PC-9 (cell line): Measurements from ENCODE around the gene RS1. TPM values are rescaled to one million over a fixed set of nuclear protein-coding genes. Genes with fewer than 3 reads are reported as not detected.

Experiments used
- BruUV-seq: library from RNA; stranded (reverse); fragments of 400-500 nt; replicated peaks from 2 replicates; lab custom pipeline; 2021; lab: Mats Ljungman, UMichigan
- CTCF ChIA-PET: fragments of 300-600 bp; sonication (Branson Sonifier 250); formaldehyde crosslinking; loops from one replicate; lab custom pipeline; 2022; ENCODE audit warnings: antibody characterized with exemption; lab: Charles Lee
- POLR2A ChIA-PET: fragments of 300-600 bp; sonication (Branson Sonifier 250); formaldehyde crosslinking; loops from one replicate; lab custom pipeline; 2022; ENCODE audit warnings: antibody characterized with exemption; ENCODE audit not compliant: unreplicated experiment; lab: Charles Lee
- DNase-seq, 2 experiments: peaks; one replicate each; pipeline versions ENCODE4 v3.0.0 to v3.0.0-alpha.2; 2015 to 2022; ENCODE audit warnings: mixed read lengths in 1 of 2
- H2AFZ ChIP-seq: fragments of 200-600 bp; sonication (generic); 2 replicates; pipeline ENCODE4 v1.8.1; 2017; ENCODE audit warnings: antibody characterized with exemption
- H3F3A ChIP-seq: fragments of 200-600 bp; sonication (generic); 2 replicates; pipeline ENCODE4 v1.8.1; 2017; ENCODE audit warnings: antibody characterized with exemption, mild to moderate bottlenecking, low read depth; ENCODE audit not compliant: insufficient read depth
- H3K27ac ChIP-seq: fragments of 200-600 bp; sonication (generic); 2 replicates; pipeline ENCODE4 v1.6.1; 2016; ENCODE audit warnings: mixed run types
- H3K27me3 ChIP-seq: fragments of 200-600 bp; sonication (generic); 2 replicates; pipeline ENCODE4 v1.6.1; 2016; ENCODE audit warnings: low read depth, mixed run types; ENCODE audit not compliant: insufficient read depth
- H3K36me3 ChIP-seq: fragments of 200-600 bp; sonication (generic); 2 replicates; pipeline ENCODE4 v1.6.1; 2016; ENCODE audit warnings: low read depth, mixed run types
- H3K4me1 ChIP-seq: fragments of 200-600 bp; sonication (generic); replicated peaks from 2 replicates; pipeline ENCODE4 v1.6.1; 2016; ENCODE audit warnings: mixed run types; ENCODE audit not compliant: insufficient read depth
- H3K4me2 ChIP-seq: fragments of 200-600 bp; sonication (generic); 2 replicates; pipeline ENCODE4 v1.6.1; 2017; ENCODE audit warnings: mixed run types
- H3K4me3 ChIP-seq: fragments of 200-600 bp; sonication (generic); 2 replicates; pipeline ENCODE4 v1.6.1; 2016; ENCODE audit warnings: mixed run types
- H3K79me2 ChIP-seq: fragments of 200-600 bp; sonication (generic); 2 replicates; pipeline ENCODE4 v1.6.1; 2017; ENCODE audit warnings: low read depth, mixed run types
- H3K9me2 ChIP-seq: fragments of 200-600 bp; sonication (generic); 2 replicates; pipeline ENCODE4 v1.8.1; 2017; ENCODE audit warnings: mild to moderate bottlenecking; ENCODE audit not compliant: insufficient read depth
- H3K9me3 ChIP-seq: fragments of 200-600 bp; sonication (generic); 2 replicates; pipeline ENCODE4 v1.8.1; 2016; ENCODE audit warnings: low read depth; ENCODE audit not compliant: insufficient read depth
- H4K20me1 ChIP-seq: fragments of 200-600 bp; sonication (generic); 2 replicates; pipeline ENCODE4 v1.8.1; 2017; ENCODE audit not compliant: insufficient read depth
- EZH2 ChIP-seq: fragments of 200-600 bp; sonication (generic); IDR thresholded peaks from 2 replicates; pipeline ENCODE4 v1.8.0; 2017; ENCODE audit warnings: antibody characterized with exemption, low read depth
- intact Hi-C: fragments of 100-400 bp; cut with micrococcal nuclease; formaldehyde crosslinking; loops from one replicate; pipeline ENCODE4 v1.10.0; 2022; ENCODE audit not compliant: unreplicated experiment
- total RNA-seq: library from RNA; stranded (reverse); gene quantifications from 2 replicates; pipeline ENCODE4 v1.2.3, GENCODE V29; 2021
- TF ChIP-seq, protein P1 (sequence below): fragments of 200-600 bp; sonication (generic); conservative IDR thresholded peaks from 2 replicates; pipeline ENCODE4 v1.6.1; 2017; ENCODE audit warnings: mixed run types, antibody characterized with exemption, mild to moderate bottlenecking, moderate library complexity

The RS1 gene
- total RNA-seq, 1 experiment from 2014 or later: not detected

DNA sequence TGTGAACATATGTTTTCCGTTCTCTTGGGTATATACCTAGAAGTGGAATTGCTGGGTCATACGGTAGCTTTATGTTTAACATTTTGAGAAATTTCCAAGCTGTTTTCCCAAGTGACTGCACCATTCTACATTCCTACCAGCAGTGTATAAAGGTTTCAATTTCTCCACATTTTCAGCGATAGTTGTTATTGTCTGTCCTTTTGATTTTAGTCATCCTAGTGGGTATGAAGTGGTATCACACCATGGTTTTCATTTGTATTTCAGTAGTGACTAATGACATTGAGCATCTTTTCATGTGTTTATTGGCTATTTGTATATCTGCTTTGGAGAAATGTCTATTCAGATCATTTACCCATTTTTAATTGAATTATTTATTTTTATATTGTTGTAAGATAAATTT, 37.9 kb upstream of the RS1 start:
- DNase-seq: no peak
- H3K36me3 ChIP-seq: no peaks in the 10 kb centered on the region
- H3F3A ChIP-seq: no peaks in the 10 kb centered on the region
- H4K20me1 ChIP-seq: no peaks in the 10 kb centered on the region
- H3K9me2 ChIP-seq: no peaks in the 10 kb centered on the region
- no peaks in the 10 kb centered on the region for H3K4me1 ChIP-seq
- TF ChIP-seq, protein P1, sequence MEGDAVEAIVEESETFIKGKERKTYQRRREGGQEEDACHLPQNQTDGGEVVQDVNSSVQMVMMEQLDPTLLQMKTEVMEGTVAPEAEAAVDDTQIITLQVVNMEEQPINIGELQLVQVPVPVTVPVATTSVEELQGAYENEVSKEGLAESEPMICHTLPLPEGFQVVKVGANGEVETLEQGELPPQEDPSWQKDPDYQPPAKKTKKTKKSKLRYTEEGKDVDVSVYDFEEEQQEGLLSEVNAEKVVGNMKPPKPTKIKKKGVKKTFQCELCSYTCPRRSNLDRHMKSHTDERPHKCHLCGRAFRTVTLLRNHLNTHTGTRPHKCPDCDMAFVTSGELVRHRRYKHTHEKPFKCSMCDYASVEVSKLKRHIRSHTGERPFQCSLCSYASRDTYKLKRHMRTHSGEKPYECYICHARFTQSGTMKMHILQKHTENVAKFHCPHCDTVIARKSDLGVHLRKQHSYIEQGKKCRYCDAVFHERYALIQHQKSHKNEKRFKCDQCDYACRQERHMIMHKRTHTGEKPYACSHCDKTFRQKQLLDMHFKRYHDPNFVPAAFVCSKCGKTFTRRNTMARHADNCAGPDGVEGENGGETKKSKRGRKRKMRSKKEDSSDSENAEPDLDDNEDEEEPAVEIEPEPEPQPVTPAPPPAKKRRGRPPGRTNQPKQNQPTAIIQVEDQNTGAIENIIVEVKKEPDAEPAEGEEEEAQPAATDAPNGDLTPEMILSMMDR: no peak
- no peak for TF ChIP-seq EZH2
- no peak overlapping the region for H3K4me3 ChIP-seq
- no peak overlapping the region for H3K27ac ChIP-seq
- H3K9me3 ChIP-seq: no peaks in the 10 kb centered on the region
- no peaks in the 10 kb centered on the region for H3K79me2 ChIP-seq
- H2AFZ ChIP-seq: no peak overlapping the region
- no peak overlapping the region for H3K4me2 ChIP-seq
- POLR2A ChIA-PET: no interaction called here
- CTCF ChIA-PET: no interaction called here
- intact Hi-C loops: no loop called here
- no peaks in the 10 kb centered on the region for H3K27me3 ChIP-seq
- no TSS peak for BruUV-seq

DNA sequence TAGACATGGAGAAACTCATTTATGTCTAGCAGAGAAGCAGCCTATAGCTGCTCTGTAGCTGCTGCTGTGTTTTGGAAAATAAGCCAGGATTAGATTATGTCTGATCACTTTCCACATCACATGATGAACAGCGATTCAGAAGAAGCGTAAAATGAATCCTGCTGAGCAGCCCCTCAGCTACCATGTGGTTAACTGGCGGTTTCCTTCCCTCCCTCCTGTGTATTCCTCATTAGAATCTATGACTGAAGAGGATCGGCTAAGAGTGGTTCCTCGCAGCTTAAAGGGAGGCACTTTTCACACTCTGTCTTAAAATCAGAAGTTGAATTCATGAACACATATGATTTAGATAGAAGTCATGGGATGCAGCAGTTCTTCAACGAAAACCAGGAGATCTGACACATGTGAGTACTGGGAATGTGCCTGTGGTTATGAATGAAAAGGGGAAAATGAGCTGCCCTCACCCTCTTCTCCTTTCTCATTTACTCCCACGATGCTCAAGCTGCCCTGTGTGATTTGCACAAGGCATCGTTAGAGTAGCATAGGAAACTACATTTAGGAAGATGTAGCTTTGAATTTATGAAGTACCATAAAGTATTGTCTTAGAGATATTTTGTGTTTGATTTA, 35.6 kb upstream of the RS1 start, which contains the start of gene PPEF1:
Gene PPEF1, plus strand, starts transcription at position 220 of the 624 bp plus-strand sequence. Its CDS starts 136 bp downstream, at position 356.
- Histone ChIP-seq H3K79me2 (no peaks in the 10 kb centered on the region), H3K9me2 (no peaks in the 10 kb centered on the region), H3K4me1 (peaks cover 11% of the 10 kb centered on the region), H3K36me3 (no peaks in the 10 kb centered on the region), H3K4me3 (no peak within 1 kb of the TSS), H3K27me3 (no peaks in the 10 kb centered on the region), H2AFZ (no peak within 1 kb of the TSS), H3F3A (no peaks in the 10 kb centered on the region), H3K9me3 (no peaks in the 10 kb centered on the region), H3K27ac (no peak within 1 kb of the TSS), H3K4me2 (no peak within 1 kb of the TSS), H4K20me1 (no peaks in the 10 kb centered on the region)
- BruUV-seq: no TSS peak
- ChIA-PET POLR2A (no interaction called here), CTCF (no interaction called here)
- no peak for DNase-seq
- no peak for TF ChIP-seq EZH2
- TF ChIP-seq, protein P1: no peak
- intact Hi-C loops: no loop called here

DNA sequence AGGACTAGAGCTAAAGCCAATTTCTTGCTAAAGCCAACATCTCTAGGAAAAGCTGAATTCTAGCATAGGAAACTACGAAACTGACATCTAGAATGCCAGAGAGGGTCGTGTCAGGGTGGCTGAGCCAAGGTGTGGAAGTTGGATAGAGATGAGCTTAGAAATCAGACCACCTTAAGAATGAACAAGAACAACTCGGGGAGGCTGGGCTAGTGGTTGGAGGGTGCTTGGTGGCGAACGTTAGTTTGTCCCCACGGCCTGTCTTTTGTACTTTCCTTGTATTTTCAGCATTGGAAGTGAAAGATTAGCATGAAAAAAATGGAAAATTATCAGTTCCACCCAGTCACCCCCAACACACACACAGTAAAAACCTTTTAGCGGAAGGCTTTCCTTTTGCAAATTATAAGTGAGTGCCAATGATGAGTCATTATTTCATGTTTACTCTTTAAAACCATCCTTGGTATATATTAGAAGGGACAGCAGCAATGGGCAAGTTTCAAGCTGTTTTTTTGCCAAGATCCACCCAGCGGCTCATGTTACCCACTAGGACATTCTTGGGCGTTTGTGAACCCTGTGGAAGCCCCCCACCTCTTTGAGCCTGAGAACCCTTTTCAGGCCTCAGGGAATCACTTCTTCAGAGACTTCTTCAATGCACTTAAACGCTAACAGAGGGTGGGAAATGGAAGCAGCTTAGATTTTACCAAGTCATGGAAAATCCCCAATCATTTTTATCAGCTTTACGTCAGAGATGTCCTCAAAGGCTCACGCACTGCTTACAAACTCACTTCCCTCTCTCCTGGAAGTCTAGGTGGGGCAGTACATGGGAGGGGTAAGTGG, 30.7 kb upstream of the RS1 start:
- peaks cover 17% of the 10 kb centered on the region for H3K4me1 ChIP-seq
- H3K27ac ChIP-seq: peak overlapping the region; percentile 65
- H3K27me3 ChIP-seq: no peaks in the 10 kb centered on the region
- peak; percentile 25 to 67 for DNase-seq
- peak overlapping the region; percentile 48; the same call in 1 of the 2 replicates for H3K4me3 ChIP-seq
- H3F3A ChIP-seq: 0 out of 2 replicates have a peak, but pooled peaks cover 5% of the 10 kb centered on the region
- TF ChIP-seq, protein P1: no peak
- H3K9me3 ChIP-seq: no peaks in the 10 kb centered on the region
- H3K4me2 ChIP-seq: peak overlapping the region; percentile 76
- BruUV-seq: no TSS peak
- intact Hi-C loops: no loop called here
- CTCF ChIA-PET: no interaction called here
- no peaks in the 10 kb centered on the region for H3K9me2 ChIP-seq
- H2AFZ ChIP-seq: peak overlapping the region; percentile 69; the same call in 1 of the 2 replicates
- H3K36me3 ChIP-seq: no peaks in the 10 kb centered on the region
- POLR2A ChIA-PET: no interaction called here
- no peaks in the 10 kb centered on the region for H4K20me1 ChIP-seq
- no peaks in the 10 kb centered on the region for H3K79me2 ChIP-seq
